ENCODE measurements around the gene ROCK2. TPM values are rescaled to one million over a fixed set of nuclear protein-coding genes. Genes with fewer than 3 reads are reported as not detected.

The ROCK2 gene
- total and polyA plus RNA-seq, 2 of the 8 experiments (the other 6 are each of a cell fraction or from before 2014, with no cell fraction given), result 2.7 to 29.0 TPM

DNA sequence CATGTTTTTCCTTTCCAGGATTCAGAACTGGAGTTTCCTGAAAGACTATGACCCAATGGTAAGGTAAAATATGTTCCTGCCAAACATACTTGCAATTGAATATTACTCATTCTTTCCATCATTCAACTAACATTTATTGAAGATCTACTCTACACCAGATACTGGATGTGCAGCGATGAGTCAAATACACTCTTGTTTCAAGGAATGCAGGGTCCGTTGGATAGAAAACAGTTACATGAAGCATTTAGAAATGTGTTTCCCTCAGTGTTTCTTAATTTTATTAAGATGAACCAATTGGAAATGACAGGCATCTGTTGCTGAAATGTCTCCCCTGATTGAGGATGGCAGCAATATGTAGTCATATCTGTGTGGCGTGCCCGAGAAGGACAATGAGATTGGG lies 203.9 kb downstream of the ROCK2 start (continued):
- no peak for TF ChIP-seq HDAC2 (IDR thresholded peaks at IDR 0.05; ENCODE audit: borderline replicate concordance in 1 of 2, low read depth in 2 of 2, low read length in 2 of 2)
- TF ChIP-seq, protein P1, sequence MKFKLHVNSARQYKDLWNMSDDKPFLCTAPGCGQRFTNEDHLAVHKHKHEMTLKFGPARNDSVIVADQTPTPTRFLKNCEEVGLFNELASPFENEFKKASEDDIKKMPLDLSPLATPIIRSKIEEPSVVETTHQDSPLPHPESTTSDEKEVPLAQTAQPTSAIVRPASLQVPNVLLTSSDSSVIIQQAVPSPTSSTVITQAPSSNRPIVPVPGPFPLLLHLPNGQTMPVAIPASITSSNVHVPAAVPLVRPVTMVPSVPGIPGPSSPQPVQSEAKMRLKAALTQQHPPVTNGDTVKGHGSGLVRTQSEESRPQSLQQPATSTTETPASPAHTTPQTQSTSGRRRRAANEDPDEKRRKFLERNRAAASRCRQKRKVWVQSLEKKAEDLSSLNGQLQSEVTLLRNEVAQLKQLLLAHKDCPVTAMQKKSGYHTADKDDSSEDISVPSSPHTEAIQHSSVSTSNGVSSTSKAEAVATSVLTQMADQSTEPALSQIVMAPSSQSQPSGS (IDR thresholded peaks at IDR 0.05; ENCODE audit: low read length), result no peak
- TF ChIP-seq EZH2 (IDR thresholded peaks at IDR 0.05; ENCODE audit: low read depth, low read length, severe bottlenecking), result no peak
- no peak for TF ChIP-seq NRF1 (IDR thresholded peaks at IDR 0.05; ENCODE audit: low read depth, low read length)

All from H1 (cell line).